ENCODE measurements around the gene UVRAG.

DNA sequence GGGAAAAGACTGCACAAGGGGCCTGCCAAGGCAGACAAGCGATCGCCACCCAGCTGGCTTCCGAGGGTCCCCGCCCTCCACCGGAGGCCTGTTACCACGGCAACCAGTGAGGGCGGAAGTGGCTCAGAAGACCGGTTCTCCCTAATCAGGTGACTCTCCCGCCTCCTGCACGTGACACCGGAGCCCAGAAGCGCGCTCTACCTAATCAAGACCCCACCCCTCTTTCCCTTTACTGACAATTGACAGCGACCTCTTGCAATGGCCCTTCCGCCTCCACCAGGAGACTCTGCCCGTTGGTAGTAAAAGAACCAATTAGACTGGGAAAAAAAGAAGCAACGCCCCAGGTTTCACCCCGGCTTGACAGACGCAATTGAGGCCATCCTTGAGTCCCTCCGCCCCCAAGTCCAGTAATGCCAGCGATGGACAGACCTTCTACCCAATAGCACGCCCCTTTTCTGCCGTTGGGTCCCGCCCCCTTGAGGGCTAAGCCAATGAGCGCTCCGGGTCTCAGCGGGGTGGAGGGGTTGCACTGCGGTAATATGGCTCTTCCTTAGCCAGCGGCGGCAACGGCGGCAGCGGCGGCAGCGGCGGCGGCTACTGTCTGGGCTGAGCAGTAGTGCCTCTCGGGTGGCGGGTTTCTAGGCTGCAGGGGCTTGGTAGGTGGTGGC lies at the start of gene UVRAG:
- TF ChIP-seq, protein P1, sequence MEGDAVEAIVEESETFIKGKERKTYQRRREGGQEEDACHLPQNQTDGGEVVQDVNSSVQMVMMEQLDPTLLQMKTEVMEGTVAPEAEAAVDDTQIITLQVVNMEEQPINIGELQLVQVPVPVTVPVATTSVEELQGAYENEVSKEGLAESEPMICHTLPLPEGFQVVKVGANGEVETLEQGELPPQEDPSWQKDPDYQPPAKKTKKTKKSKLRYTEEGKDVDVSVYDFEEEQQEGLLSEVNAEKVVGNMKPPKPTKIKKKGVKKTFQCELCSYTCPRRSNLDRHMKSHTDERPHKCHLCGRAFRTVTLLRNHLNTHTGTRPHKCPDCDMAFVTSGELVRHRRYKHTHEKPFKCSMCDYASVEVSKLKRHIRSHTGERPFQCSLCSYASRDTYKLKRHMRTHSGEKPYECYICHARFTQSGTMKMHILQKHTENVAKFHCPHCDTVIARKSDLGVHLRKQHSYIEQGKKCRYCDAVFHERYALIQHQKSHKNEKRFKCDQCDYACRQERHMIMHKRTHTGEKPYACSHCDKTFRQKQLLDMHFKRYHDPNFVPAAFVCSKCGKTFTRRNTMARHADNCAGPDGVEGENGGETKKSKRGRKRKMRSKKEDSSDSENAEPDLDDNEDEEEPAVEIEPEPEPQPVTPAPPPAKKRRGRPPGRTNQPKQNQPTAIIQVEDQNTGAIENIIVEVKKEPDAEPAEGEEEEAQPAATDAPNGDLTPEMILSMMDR (IDR thresholded peaks at IDR 0.05; ENCODE audit: low read length) = no peak
- TF ChIP-seq EZH2 (IDR thresholded peaks at IDR 0.05; ENCODE audit: borderline replicate concordance, low read length) = no peak

All from OCI-LY1 (cell line).